Measurements from ENCODE around the gene MLLT3. TPM values are rescaled to one million over a fixed set of nuclear protein-coding genes. Genes with fewer than 3 reads are reported as not detected.

The MLLT3 gene
- total and polyA plus RNA-seq, 5 donors = 5.8 to 14.0 (median 8.3) TPM

DNA sequence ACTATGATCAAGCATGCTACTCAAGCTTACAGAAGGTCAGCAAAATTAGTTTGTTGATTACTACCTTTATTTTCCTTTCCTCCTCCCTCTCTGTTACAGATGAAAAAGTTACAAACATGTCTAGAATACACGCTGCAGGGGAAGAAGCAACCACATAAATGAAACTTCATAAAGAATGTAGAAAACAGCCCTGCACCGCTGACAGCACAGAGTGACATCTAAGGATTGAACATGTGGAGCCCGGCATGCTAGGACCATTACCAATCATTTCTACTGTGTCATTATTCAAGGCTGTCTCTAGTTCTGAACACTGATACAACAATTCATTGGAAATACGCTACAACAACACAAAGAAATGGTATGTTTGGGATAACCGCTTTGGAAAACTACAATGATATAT lies 261.1 kb downstream of the MLLT3 start:
- Histone ChIP-seq H3K4me3 (ENCODE audit: low read length) (no peak overlapping the region), H3K9me3 (ENCODE audit: control insufficient read depth, low read length) (no peaks in the 10 kb centered on the region), H3K27ac (ENCODE audit: low read length) (no peak overlapping the region), H3K4me1 (ENCODE audit: control insufficient read depth, insufficient read depth, low read length) (no peaks in the 10 kb centered on the region), H3K27me3 (ENCODE audit: control insufficient read depth, insufficient read depth) (no peaks in the 10 kb centered on the region)
- intact Hi-C loops (cut with DNase I) = loop anchor here in 1 of 4 donors (10.0 kb wide), 1 partner anchor 264 kb away; the partner anchor contains the start of gene MLLT3
- WGBS = 99% methylated on average over 5 of the region's 5 CpGs
- no peak for DNase-seq
- ATAC-seq = no peak

DNA sequence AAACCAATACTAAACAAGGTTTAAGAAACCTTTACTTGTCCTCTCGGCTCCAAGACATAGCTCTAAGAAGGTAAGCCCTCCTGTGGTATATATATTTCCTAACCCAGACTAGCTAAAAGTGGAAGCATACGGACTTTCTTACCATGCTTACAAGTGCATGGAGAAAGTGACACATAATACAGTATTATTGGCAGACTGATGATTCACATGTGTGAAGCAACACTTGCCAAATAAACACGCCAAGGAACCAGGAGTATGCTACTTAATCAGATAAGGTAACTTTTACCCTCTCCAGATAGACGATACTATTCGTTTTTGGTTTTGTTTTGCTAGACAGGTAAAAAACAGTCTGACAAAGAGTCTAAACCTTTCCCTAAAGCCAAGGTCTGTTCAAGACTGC lies 264.1 kb downstream of the MLLT3 start:
- no peak overlapping the region for H3K27ac ChIP-seq (ENCODE audit: low read length)
- intact Hi-C loops (cut with DNase I) = loop anchor here in 2 of 4 donors (5.0 to 10.0 kb wide), 3 partner anchors 267 to 757 kb away; partner anchors contain the start of gene MLLT3 (in 1 of the 2)
- ATAC-seq = no peak

DNA sequence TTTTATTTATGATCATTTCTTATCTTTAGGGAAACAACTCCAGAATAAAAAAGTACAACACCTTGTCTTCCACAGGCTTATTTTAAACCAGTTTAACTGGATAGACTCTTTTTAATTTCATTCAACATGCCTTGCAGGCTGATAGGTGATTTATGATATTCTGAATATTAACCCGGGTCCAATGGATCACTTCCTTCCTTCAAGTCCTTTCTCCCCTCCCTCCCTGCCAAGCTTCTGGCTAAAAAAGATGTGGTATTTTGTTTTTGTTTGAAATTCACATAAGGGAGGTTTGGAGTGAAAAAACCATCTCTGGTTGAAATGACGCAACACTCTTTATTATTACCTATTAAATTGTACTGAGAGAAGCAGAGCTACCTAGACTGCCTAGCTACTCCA lies 265.3 kb downstream of the MLLT3 start:
- Histone ChIP-seq H3K4me3 (ENCODE audit: low read length) (peak overlapping the region; percentile 40), H3K4me1 (ENCODE audit: control insufficient read depth, insufficient read depth, low read length) (no peaks in the 10 kb centered on the region), H3K9me3 (ENCODE audit: control insufficient read depth, low read length) (no peaks in the 10 kb centered on the region), H3K27me3 (ENCODE audit: control insufficient read depth, insufficient read depth) (no peaks in the 10 kb centered on the region), H3K27ac (ENCODE audit: low read length) (no peak overlapping the region)
- ATAC-seq (no peak), DNase-seq (no peak)
- WGBS = 59% methylated on average over 2 of the region's 2 CpGs
- intact Hi-C loops (cut with DNase I) = loop anchor here in 2 of 4 donors (5.0 to 10.0 kb wide), 3 partner anchors 268 to 758 kb away; partner anchors contain the start of gene MLLT3 (in 1 of the 2)

More for the DNA sequence above, 264.1 kb downstream of the MLLT3 start:
- no peaks in the 10 kb centered on the region for H3K27me3 ChIP-seq (ENCODE audit: control insufficient read depth, insufficient read depth)
- no peak overlapping the region for H3K4me3 ChIP-seq (ENCODE audit: low read length)
- WGBS = 88% methylated on average over 5 of the region's 5 CpGs
- H3K4me1 ChIP-seq (ENCODE audit: control insufficient read depth, insufficient read depth, low read length) = no peaks in the 10 kb centered on the region
- no peaks in the 10 kb centered on the region for H3K9me3 ChIP-seq (ENCODE audit: control insufficient read depth, low read length)
- no peak for DNase-seq

DNA sequence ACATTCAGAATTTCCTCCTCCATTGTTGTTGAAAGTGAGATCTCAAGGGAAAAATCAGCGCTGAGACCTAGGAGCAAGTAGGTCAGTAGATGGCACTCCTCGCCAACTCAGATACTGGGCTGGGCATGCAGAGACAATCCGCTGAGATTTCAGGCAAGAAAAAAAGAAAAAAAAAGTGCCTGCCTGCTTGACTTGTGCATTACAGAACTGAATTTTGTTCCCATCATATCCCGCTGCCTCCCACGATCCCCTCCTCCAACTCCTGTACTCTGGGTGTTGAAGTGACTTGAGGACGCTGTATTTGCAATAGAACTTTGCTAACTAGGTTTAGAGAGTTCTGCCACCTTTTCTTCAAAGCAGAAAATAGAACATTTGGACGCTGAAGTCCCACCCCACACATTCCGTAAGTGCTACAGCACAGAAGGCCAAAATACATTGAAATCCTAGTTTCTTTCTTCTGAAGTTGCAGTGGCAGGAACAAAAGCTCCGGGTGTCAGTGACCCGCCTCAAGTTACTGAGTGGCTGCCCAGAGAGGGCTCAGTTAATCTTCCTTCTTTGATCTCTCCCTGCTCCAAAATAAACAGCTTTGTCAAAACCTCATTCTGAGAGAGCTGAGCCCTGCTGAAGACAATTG lies 265.8 kb downstream of the MLLT3 start:
- WGBS = 11% methylated on average over 10 of the region's 10 CpGs
- peak; percentile 91 to 94 for ATAC-seq
- no peaks in the 10 kb centered on the region for H3K9me3 ChIP-seq (ENCODE audit: control insufficient read depth, low read length)
- intact Hi-C loops (cut with DNase I) = loop anchor here in 2 of 4 donors (5.0 to 10.0 kb wide), 3 partner anchors 268 to 758 kb away; partner anchors contain the start of gene MLLT3 (in 1 of the 2)
- H3K4me1 ChIP-seq (ENCODE audit: control insufficient read depth, insufficient read depth, low read length) = no peaks in the 10 kb centered on the region
- peak overlapping the region; percentile 40 for H3K4me3 ChIP-seq (ENCODE audit: low read length)
- peak; percentile 56 to 71 (median 67) for DNase-seq
- peak overlapping the region; percentile 1 for H3K27ac ChIP-seq (ENCODE audit: low read length)
- no peaks in the 10 kb centered on the region for H3K27me3 ChIP-seq (ENCODE audit: control insufficient read depth, insufficient read depth)

DNA sequence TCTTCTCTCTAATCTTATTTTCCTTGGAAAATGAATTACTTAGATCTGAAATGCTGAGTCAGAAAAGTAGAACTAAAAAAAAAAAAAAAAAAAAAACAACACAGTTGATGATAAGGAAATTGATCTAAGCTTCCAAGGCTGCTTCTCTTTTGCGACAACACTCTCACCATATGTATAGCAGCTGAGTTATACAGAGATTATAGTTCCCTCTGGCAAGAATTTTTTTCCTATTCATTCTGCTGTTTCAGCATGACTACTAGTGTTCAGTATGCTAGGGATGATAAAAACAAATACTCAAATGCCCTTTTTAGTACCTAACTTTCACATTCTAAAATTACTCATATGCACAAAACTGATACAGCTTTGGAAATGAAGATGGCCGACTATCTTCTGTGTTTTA lies 267.3 kb downstream of the MLLT3 start:
- Histone ChIP-seq H3K4me3 (ENCODE audit: low read length) (no peak overlapping the region), H3K27ac (ENCODE audit: low read length) (no peak overlapping the region), H3K27me3 (ENCODE audit: control insufficient read depth, insufficient read depth) (no peaks in the 10 kb centered on the region), H3K9me3 (ENCODE audit: control insufficient read depth, low read length) (no peaks in the 10 kb centered on the region), H3K4me1 (ENCODE audit: control insufficient read depth, insufficient read depth, low read length) (no peaks in the 10 kb centered on the region)
- intact Hi-C loops (cut with DNase I) = loop anchor here in 2 of 4 donors (5.0 to 10.0 kb wide), 3 partner anchors 270 to 760 kb away; partner anchors contain the start of gene MLLT3 (in 1 of the 2)
- ATAC-seq = no peak
- WGBS = 58% methylated on average over 2 of the region's 2 CpGs
- no peak for DNase-seq

DNA sequence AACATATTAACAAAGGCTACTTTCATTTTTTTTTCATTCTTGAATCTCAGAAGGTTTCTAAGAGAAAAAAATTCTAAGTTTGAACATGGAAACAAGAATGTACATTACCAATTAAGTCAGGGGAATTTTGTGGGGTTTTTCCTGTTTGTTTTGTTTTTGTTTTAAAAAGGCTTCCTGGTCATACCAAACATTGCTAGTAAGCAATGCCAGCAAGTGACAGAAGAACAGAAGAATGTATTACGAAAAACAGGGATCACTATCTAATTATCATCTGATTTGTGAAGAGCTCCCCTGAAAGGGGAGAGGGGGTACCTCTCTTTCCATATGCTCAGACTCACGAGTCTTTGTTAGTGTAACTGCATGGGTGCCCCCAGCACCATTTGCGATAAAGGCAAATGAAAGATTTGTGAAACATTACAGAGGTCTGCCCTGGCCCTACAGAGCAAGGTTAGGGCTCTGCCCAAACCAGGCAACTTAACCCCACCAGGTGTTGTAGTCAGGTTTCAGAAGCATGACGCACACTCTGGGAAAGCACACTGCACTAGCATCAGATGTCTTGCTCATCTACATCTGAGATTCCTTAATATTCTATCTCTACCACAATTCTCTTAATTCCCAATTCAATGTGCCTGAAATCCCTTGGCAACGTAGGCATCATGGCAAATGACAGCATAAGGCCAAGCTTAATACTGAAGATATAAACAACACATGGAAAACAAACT lies 268.2 kb downstream of the MLLT3 start:
- H3K4me3 ChIP-seq (ENCODE audit: low read length) = no peak overlapping the region
- H3K27ac ChIP-seq (ENCODE audit: low read length) = no peak overlapping the region
- H3K4me1 ChIP-seq (ENCODE audit: control insufficient read depth, insufficient read depth, low read length) = no peaks in the 10 kb centered on the region
- DNase-seq = no peak
- intact Hi-C loops (cut with DNase I) = loop anchor here in 3 of 4 donors (5.0 to 10.0 kb wide), 3 partner anchors 268 to 761 kb away; partner anchors contain the start of gene MLLT3 (in 2 of the 3)
- ATAC-seq = no peak
- 91% methylated on average over 5 of the region's 5 CpGs for WGBS
- H3K27me3 ChIP-seq (ENCODE audit: control insufficient read depth, insufficient read depth) = no peaks in the 10 kb centered on the region
- H3K9me3 ChIP-seq (ENCODE audit: control insufficient read depth, low read length) = no peaks in the 10 kb centered on the region

DNA sequence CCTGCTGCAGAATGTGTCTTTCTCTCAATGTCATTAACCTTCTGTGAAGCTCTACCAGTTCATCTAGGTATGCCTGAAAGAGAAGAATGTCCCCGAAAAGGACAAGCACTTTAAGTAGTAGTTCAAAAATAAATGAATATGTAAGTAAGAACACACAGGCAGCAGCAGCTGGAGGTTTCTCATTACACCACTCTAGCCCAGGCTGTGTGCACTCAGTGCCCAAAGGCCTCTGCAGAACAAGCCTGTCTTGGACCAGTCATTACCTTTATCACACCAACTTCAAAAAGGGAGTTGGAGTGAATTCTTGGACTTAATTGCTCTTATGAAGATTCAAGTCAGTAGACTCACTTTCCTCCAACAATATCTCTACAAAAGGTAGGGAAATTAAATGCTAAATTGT lies 268.8 kb downstream of the MLLT3 start:
- intact Hi-C loops (cut with DNase I) = loop anchor here in 3 of 4 donors (5.0 to 10.0 kb wide), 3 partner anchors 269 to 761 kb away; partner anchors contain the start of gene MLLT3 (in 2 of the 3)
- DNase-seq = no peak
- Histone ChIP-seq H3K9me3 (ENCODE audit: control insufficient read depth, low read length) (no peaks in the 10 kb centered on the region), H3K4me1 (ENCODE audit: control insufficient read depth, insufficient read depth, low read length) (no peaks in the 10 kb centered on the region), H3K27me3 (ENCODE audit: control insufficient read depth, insufficient read depth) (no peaks in the 10 kb centered on the region), H3K4me3 (ENCODE audit: low read length) (no peak overlapping the region), H3K27ac (ENCODE audit: low read length) (no peak overlapping the region)
- no peak for ATAC-seq
- 96% methylated on average over 1 of the region's 1 CpG for WGBS

DNA sequence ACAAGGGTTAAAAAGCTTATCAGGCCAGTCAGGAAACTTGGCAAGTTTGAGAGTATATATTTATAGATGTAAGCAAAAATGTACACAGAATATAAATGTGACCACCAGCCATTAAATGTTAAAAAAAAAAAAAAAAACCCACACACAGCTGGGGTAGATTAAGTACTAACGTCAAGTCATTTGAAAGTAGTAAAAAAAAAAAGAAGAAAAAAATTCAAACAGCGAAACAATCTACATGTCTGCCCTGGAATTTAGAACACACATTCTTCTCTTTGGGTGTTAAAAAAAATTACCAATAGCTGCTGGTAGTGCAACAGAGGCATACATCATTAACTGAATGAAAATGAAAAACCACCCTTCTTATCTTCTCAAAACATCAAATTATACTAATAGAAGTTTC lies 269.7 kb downstream of the MLLT3 start:
- DNase-seq = no peak
- H3K27me3 ChIP-seq (ENCODE audit: control insufficient read depth, insufficient read depth) = no peaks in the 10 kb centered on the region
- H3K9me3 ChIP-seq (ENCODE audit: control insufficient read depth, low read length) = no peaks in the 10 kb centered on the region
- intact Hi-C loops (cut with DNase I) = loop anchor here in 3 of 4 donors (5.0 to 10.0 kb wide), 3 partner anchors 270 to 762 kb away; partner anchors contain the start of gene MLLT3 (in 2 of the 3)
- WGBS = 74% methylated on average over 2 of the region's 2 CpGs
- no peak for ATAC-seq
- no peaks in the 10 kb centered on the region for H3K4me1 ChIP-seq (ENCODE audit: control insufficient read depth, insufficient read depth, low read length)
- no peak overlapping the region for H3K4me3 ChIP-seq (ENCODE audit: low read length)
- H3K27ac ChIP-seq (ENCODE audit: low read length) = no peak overlapping the region

DNA sequence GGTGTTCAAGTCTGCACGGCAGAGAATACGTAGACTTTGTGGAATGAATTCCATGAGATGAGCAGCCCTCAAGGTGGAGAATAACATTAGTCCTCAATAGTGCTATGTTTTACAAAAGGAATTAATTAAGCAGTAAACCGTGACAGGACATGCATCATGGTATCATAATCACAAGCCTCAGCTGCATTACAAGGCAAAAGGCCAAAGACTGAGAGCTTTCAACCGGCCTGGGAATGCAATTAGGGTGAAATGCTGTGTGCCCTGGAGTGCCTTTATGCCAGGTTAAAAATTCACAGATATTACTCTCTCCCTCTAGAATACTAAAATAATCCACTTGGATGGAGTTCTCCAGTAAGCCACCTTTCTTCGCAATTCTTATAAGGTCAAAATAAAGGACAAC lies 270.6 kb downstream of the MLLT3 start:
- Histone ChIP-seq H3K4me1 (ENCODE audit: control insufficient read depth, insufficient read depth, low read length) (no peaks in the 10 kb centered on the region), H3K27ac (ENCODE audit: low read length) (no peak overlapping the region), H3K9me3 (ENCODE audit: control insufficient read depth, low read length) (no peaks in the 10 kb centered on the region), H3K4me3 (ENCODE audit: low read length) (no peak overlapping the region), H3K27me3 (ENCODE audit: control insufficient read depth, insufficient read depth) (no peaks in the 10 kb centered on the region)
- WGBS = 83% methylated on average over 5 of the region's 5 CpGs
- no peak for ATAC-seq
- DNase-seq = no peak
- intact Hi-C loops (cut with DNase I) = loop anchor here in 3 of 4 donors (5.0 to 10.0 kb wide), 3 partner anchors 271 to 763 kb away; partner anchors contain the start of gene MLLT3 (in 2 of the 3)

DNA sequence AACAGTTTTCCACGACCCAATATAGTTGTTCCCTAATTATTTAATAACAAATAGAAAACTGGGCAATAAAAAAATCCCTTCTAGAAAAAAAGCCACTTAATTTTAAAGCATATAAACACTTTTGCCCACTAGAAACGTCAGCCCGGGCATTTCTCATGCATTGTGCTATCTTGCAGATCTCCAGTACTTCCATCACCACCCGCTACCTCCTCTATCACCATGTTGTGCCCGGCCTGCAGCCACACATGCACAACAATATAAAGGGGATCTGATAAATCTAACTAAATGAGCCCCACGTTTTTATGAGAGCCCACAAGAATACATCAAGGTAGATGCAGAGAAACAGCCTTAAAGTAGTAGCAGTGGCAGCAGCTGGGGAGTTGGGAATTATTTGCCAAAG lies 272.7 kb downstream of the MLLT3 start:
- no peak for ATAC-seq
- 91% methylated on average over 6 of the region's 6 CpGs for WGBS
- Histone ChIP-seq H3K9me3 (ENCODE audit: control insufficient read depth, low read length) (no peaks in the 10 kb centered on the region), H3K27me3 (ENCODE audit: control insufficient read depth, insufficient read depth) (no peaks in the 10 kb centered on the region), H3K4me3 (ENCODE audit: low read length) (no peak overlapping the region), H3K4me1 (ENCODE audit: control insufficient read depth, insufficient read depth, low read length) (no peaks in the 10 kb centered on the region), H3K27ac (ENCODE audit: low read length) (no peak overlapping the region)
- DNase-seq = no peak
- intact Hi-C loops (cut with DNase I) = no loop called here

DNA sequence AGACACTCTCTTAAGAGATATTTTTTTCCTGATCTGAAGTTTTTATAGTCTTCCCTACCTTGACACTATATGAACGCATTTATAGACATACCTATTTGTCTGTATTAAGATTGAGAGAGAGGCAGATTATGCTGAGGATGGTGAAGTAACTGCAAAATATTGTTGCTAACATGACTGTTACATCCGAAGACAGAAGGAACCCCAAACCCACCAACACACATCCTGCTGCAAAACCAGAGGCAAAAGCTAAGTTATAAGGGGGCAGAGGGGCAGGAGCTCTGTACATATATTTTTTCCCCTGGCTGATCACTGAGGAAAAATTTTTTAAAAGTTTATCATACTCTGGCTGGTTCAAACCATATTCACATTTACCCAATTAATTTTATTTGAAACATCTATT lies 279.0 kb downstream of the MLLT3 start:
- Histone ChIP-seq H3K4me1 (ENCODE audit: control insufficient read depth, insufficient read depth, low read length) (no peaks in the 10 kb centered on the region), H3K27ac (ENCODE audit: low read length) (no peak overlapping the region), H3K27me3 (ENCODE audit: control insufficient read depth, insufficient read depth) (no peaks in the 10 kb centered on the region), H3K4me3 (ENCODE audit: low read length) (no peak overlapping the region), H3K9me3 (ENCODE audit: control insufficient read depth, low read length) (no peaks in the 10 kb centered on the region)
- ATAC-seq (no peak), DNase-seq (no peak)
- intact Hi-C loops (cut with DNase I) = no loop called here
- 88% methylated on average over 2 of the region's 2 CpGs for WGBS

All from right cardiac atrium (tissue), 5 donors.